WTC11 (cell line): ENCODE results near the gene DNM3. TPM values are rescaled to one million over a fixed set of nuclear protein-coding genes. Genes with fewer than 3 reads are reported as not detected.

Experiments used
- ATAC-seq: fragments of 200-7000 bp; cut with Tn5 transposase; 2 replicates; pipeline ENCODE4 v1.10.0; 2021; ENCODE audit warnings: mild to moderate bottlenecking, moderate library complexity
- CTCF ChIA-PET: fragments of 300-600 bp; sonication (Branson Sonifier 250); formaldehyde crosslinking; loops from one replicate; lab custom pipeline; 2021; ENCODE audit warnings: antibody characterized with exemption; lab: Charles Lee
- POLR2A ChIA-PET: fragments of 350-600 bp; sonication (Branson Sonifier 250); formaldehyde crosslinking; loops from one replicate; lab custom pipeline; 2021; ENCODE audit warnings: antibody characterized with exemption; lab: Charles Lee
- DNase-seq: peaks from one replicate; pipeline ENCODE4 v3.0.0; 2021; ENCODE audit warnings: low spot score
- H3K27ac Mint-ChIP-seq: 2 replicates; pipeline ENCODE4 v1.8.0; 2021; ENCODE audit warnings: mixed read lengths
- H3K27me3 Mint-ChIP-seq: 2 replicates; pipeline ENCODE4 v1.8.0; 2021; ENCODE audit warnings: low read depth, mild to moderate bottlenecking, moderate library complexity, mixed read lengths
- H3K36me3 Mint-ChIP-seq: 2 replicates; pipeline ENCODE4 v1.8.0; 2021; ENCODE audit warnings: mixed read lengths
- H3K4me1 Mint-ChIP-seq: 2 replicates; pipeline ENCODE4 v1.8.0; 2022; ENCODE audit warnings: mixed read lengths
- H3K4me3 Mint-ChIP-seq: 2 replicates; pipeline ENCODE4 v1.8.0; 2021; ENCODE audit warnings: mild to moderate bottlenecking, moderate library complexity, mixed read lengths
- H3K9me3 Mint-ChIP-seq: 2 replicates; pipeline ENCODE4 v1.8.0; 2021; ENCODE audit warnings: mixed read lengths
- AFF4 ChIP-seq: sonication (generic); formaldehyde crosslinking; IDR thresholded peaks from 2 replicates; pipeline ENCODE4 v1.8.1; 2023; ENCODE audit warnings: mild to moderate bottlenecking, missing genetic modification reagents, borderline replicate concordance
- E2F5 ChIP-seq: sonication (generic); formaldehyde crosslinking; IDR thresholded peaks from 2 replicates; pipeline ENCODE4 v1.8.1; 2022; ENCODE audit warnings: mild to moderate bottlenecking, moderate library complexity, missing genetic modification reagents
- ETV6 ChIP-seq: sonication (generic); formaldehyde crosslinking; IDR thresholded peaks from 2 replicates; pipeline ENCODE4 v1.8.1; 2022; ENCODE audit warnings: mild to moderate bottlenecking, missing genetic modification reagents
- FOXJ3 ChIP-seq: sonication (generic); formaldehyde crosslinking; IDR thresholded peaks from 2 replicates; pipeline ENCODE4 v1.9.0; 2021; ENCODE audit warnings: missing genetic modification reagents, mild to moderate bottlenecking, borderline replicate concordance
- FOXP1 ChIP-seq: sonication (generic); formaldehyde crosslinking; IDR thresholded peaks from 2 replicates; pipeline ENCODE4 v1.8.0; 2022; ENCODE audit warnings: missing genetic modification reagents, mild to moderate bottlenecking, moderate library complexity, borderline replicate concordance
- FOXP4 ChIP-seq: sonication (generic); formaldehyde crosslinking; IDR thresholded peaks from 2 replicates; pipeline ENCODE4 v1.8.0; 2022; ENCODE audit warnings: mild to moderate bottlenecking, missing genetic modification reagents
- HMGXB4 ChIP-seq: sonication (generic); formaldehyde crosslinking; IDR thresholded peaks from 2 replicates; pipeline ENCODE4 v1.8.1; 2023; ENCODE audit warnings: mild to moderate bottlenecking, moderate library complexity, missing genetic modification reagents
- MAX ChIP-seq: sonication (generic); formaldehyde crosslinking; IDR thresholded peaks from 2 replicates; pipeline ENCODE4 v1.8.0; 2022; ENCODE audit warnings: mild to moderate bottlenecking, missing genetic modification reagents
- MLX ChIP-seq: sonication (generic); formaldehyde crosslinking; IDR thresholded peaks from 2 replicates; pipeline ENCODE4 v1.8.1; 2023; ENCODE audit warnings: mild to moderate bottlenecking, missing genetic modification reagents, moderate library complexity
- NFATC4 ChIP-seq: fragments of 250-450 bp; sonication (Bioruptor Pico); IDR thresholded peaks from 2 replicates; pipeline ENCODE4 v1.9.0; 2021; ENCODE audit warnings: mild to moderate bottlenecking
- PRDM15 ChIP-seq: sonication (generic); formaldehyde crosslinking; IDR thresholded peaks from 2 replicates; pipeline ENCODE4 v1.8.0; 2022; ENCODE audit warnings: missing genetic modification reagents
- ZNF121 ChIP-seq: sonication (generic); formaldehyde crosslinking; IDR thresholded peaks from 2 replicates; pipeline ENCODE4 v1.8.0; 2023; ENCODE audit warnings: missing genetic modification reagents
- ZSCAN18 ChIP-seq: fragments of 250-450 bp; sonication (Bioruptor Pico); IDR thresholded peaks from 2 replicates; pipeline ENCODE4 v2.1.2; 2022; ENCODE audit warnings: mild to moderate bottlenecking, moderate library complexity
- total RNA-seq: library from RNA; stranded (reverse); gene quantifications from 3 replicates; pipeline ENCODE4 v1.2.3, GENCODE V29; 2021

DNM3 gene
- total RNA-seq, 1 experiment from 2014 or later = 1.9 TPM

- H3K4me3 Mint-ChIP-seq = no peak overlapping the region
- POLR2A ChIA-PET = no interaction called here
- H3K27me3 Mint-ChIP-seq = no peaks in the 10 kb centered on the region
- CTCF ChIA-PET = no interaction called here
- TF ChIP-seq FOXP4 (CRISPR knock-in tag) (no peak), FOXP1 (no peak), AFF4 (CRISPR knock-in tag) (no peak), MAX (CRISPR knock-in tag) (no peak), E2F5 (CRISPR knock-in tag) (no peak), ETV6 (CRISPR knock-in tag) (no peak), PRDM15 (no peak), FOXJ3 (CRISPR knock-in tag) (no peak), NFATC4 (no peak), ZNF121 (CRISPR knock-in tag) (no peak), HMGXB4 (CRISPR knock-in tag) (no peak), ZSCAN18 (CRISPR knock-in tag) (no peak), MLX (CRISPR knock-in tag) (no peak)
- DNase-seq (no peak), ATAC-seq (no peak)
- peaks cover 19% of the 10 kb centered on the region for H3K4me1 Mint-ChIP-seq
- H3K27ac Mint-ChIP-seq = no peak overlapping the region
- peaks cover 21% of the 10 kb centered on the region for H3K36me3 Mint-ChIP-seq
- peaks cover 30% of the 10 kb centered on the region for H3K9me3 Mint-ChIP-seq
Measured at GRCh38 chr1:172344444-172344843, 503.1 kb downstream of the DNM3 start.
